ENCODE results near the gene RHOB.
"Not testable (repeated sequence)": the region's sequence is repeated elsewhere in the genome, so short reads cannot be mapped to it uniquely, and the experiment has no call there.

Gene RHOB

DNA sequence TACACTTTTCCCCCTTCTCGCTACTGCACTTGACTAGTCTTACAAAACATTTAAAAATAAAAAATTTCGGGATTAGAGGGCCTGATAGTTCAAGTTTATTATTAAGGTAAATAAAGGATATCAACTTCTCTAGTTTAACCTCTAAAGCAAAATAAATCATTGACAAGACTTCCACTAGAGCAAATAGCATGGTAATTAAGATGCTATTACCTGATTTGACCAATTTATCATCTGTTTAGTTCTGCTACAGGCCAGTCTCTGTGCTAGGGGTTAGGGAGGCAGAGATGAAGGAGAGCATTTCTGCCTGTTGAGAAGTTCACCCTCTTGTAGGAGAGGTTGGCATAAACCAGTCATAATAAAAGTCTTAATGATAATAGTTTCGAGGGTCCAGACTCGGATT, 34.0 kb downstream of the RHOB start:
- no peak for DNase-seq

DNA sequence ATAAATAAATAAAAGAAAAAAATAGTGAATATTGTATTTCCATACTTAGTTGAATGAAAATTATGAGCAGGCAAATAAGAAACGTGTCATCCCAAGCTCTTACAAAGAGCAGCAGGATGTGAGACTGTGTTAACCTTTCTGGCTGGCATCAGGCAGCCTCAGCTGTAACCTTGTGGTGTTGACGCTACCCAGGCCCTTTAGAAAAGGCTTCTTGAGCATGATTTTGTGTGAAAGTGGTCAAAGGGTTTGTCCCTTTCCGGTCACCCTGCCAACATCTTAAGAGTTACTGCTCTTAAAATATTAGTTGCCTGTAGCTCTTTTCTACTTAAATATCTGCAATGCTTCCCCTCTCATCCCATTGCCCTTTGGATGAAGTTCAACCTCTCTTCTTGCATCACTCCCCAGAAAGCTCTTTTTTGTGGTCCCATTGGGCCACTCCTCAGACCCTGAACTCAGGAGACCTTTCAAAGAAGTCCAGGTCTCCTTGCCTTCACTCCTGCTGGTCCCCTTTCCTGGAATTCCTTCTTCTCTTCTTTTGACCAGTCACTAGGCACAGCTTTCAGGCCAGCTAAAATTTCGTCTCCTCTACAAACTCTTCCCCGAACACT, 35.0 kb downstream of the RHOB start:
- DNase-seq, result no peak

DNA sequence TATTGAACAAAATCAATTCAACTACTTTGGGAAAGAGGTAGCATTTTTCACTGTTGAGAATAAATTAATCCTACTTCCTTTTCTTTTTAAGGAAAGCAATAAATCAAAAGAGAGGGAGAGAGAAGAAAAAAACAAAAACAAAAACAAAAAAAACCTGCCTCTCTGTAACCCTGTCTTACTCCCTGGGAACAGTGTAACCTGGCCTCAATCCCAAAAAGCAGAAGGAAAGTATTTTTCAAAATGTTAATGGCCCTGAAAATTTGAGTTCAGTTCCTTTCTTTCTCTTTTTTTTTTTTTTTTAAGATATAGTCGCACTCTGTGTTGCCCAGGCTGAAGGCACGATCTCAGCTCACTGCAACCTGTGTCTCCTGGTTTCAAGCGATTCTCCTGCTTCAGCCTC, 35.9 kb downstream of the RHOB start:
- DNase-seq, result no peak

DNA sequence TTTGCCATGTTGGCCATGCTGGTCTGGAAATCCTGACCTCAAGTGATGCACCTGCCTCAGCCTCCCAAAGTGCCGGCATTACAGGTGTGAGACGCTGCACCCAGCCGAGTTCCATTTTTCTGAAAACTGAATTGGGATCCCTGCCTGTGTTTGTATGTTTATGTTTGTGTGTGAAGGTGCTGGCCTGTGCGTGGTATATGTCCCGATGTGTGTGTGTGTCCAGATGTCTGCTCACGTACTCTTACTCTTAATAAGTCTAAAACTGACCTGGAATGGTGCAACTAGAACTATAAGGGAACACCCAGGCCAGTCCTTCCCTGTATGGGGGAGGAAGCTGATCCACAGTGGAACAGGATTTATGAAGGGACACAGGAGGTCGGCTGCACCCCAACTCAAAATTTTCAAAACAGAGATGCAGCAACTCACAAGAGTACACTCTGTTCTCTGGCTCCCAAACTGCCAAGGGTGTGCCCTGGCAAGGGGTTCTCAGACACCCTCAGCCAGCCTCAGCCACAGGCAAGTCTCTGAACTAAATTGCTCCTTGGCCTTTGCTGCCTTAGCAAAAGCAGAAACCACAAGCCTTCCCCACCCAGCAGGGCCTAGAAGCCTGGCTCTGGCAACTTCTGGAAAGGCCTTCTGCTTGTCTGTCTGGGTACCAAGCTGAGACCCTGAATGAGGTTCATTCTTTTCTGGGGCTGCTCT, 36.5 kb downstream of the RHOB start:
- DNase-seq, result no peak

DNA sequence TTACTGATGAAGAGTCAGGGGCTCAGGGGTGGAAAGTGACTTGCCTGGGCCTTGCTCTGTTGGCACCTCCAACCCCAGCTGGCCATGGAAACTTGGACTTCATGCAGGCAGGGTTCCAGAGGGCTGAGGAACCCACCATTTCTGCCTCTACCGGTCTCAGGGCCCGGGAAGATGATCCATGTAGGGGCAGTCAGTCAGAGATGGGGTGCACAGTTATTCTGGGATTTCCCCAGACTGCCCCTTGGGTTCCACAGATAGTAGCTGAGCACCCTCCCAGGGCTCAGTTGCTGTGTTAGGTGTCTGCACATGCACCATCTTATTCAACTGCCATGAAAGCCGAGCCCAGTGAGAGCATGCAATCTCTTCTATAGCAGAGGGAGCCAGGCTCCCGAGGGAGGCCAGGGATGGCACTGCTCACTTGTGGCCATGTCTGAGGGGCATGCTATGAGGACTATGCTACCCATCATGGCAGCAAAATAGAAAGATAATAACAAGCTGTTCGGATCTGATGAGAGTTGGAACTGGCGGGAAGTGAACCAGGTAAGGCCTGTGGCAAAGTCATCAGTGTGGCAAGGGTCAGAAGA, 37.3 kb downstream of the RHOB start:
- no peak for DNase-seq

DNA sequence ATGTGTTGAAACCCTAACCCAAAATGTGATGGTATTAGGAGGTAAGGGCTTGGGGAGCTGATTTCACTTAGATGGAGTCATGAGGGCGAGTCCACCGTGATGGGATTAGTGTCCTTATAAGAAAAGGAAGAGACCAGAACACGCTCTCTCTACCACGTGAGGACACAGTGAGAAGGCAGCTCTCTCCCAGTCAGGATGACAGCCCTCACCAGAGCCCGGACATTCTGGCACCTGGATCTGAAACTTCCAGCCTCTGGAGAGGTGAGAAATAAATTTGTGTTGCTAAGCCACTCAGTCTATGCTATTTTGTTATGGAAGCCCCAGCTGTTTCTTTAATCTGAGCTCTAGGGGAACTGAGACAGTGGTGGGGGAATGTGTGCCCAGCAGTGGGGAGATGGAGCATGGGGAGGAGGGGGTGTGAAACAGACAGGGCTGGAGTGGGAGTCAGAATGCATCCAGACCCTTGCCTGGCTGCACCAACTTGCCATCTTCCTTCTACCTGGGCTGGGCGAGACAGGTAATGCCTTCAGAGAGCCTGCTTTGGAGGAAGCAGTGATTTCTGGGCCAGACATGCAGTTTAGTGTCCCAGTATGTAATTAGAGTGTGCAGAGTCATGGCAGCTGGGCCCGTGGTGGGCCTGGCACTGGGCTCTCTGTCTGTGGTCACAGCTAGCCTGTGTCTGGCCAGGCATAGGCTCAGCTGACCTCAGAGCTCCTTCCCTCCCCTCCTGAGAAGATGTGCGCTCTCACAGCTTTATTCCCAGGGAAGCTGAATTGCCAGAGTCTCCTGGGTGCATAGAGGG, 38.1 kb downstream of the RHOB start:
- no peak for DNase-seq

DNA sequence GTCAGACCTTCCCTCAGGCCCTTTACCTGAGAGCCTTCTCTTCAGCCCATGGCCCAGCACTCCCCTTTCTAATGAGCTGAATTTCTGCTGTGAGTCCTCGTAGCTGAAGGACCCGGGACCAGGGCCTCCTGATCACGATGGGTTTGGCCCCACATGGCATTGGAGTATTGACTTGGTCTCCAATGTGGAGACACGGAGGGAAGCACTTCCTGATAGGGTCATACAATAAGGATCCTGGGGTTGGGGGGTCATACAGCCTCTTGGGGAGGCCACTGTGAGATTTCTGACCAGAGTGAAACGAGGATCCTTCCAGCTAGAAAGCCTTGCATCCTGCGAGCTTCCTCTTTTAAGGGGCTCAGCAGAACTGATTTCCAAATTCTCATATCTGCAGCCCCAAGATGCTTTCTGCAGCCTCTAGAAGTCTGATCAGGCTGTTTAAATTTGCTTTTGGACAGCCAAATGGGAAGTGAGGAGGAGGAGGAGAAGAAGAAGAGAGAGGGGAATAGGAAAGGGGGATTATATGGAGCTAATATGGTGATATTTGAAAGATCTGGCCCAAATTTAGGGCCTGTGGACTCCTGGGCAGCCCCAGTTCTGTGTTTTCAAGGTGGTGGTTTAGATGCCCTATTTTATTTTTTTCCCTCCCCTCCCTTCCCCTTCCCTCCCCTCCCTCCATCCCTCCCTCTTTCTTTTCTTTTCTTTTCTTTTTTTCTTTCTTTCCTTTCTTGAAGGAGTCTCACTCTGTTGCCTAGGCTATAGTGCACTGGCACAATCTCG, 38.9 kb downstream of the RHOB start:
- DNase-seq, result no peak

DNA sequence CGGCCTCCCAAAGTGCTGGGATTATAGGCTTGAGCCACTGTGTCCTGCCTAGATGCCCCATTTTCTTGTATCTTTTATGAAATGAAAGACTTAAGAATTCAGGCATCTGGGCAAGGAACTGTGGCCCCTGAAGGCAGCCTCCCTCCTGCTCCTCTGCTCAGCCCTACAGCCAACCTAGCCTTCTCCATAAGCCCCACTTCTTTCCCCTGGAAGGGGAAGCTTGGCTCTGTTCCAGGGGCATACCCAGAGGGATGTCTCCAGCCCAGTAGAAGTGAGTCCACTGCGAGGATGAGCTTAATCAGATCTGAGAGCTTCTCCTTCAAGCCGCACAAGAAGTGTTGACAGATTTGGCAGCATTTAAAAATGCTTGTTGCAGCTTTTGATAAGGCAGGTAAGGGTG, 39.7 kb downstream of the RHOB start:
- DNase-seq, result no peak

DNA sequence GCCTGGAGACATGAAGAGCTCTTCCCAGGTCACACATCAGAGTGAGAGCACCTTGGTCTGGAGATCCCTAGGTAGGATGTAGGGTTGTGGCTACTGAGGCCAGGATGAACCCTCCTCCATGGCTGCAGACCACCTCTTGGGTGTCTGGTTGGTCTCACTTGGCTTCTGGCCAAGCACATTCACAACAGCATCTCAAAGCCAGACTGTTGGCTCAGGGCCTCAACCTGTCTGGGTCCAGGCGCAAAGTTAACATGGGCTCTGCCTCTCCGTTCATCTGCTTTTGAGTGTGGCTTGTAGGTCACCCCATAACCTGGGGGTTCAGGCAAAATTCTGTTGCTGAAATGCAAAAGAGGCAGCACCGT, 40.1 kb downstream of the RHOB start:
- no peak for DNase-seq

DNA sequence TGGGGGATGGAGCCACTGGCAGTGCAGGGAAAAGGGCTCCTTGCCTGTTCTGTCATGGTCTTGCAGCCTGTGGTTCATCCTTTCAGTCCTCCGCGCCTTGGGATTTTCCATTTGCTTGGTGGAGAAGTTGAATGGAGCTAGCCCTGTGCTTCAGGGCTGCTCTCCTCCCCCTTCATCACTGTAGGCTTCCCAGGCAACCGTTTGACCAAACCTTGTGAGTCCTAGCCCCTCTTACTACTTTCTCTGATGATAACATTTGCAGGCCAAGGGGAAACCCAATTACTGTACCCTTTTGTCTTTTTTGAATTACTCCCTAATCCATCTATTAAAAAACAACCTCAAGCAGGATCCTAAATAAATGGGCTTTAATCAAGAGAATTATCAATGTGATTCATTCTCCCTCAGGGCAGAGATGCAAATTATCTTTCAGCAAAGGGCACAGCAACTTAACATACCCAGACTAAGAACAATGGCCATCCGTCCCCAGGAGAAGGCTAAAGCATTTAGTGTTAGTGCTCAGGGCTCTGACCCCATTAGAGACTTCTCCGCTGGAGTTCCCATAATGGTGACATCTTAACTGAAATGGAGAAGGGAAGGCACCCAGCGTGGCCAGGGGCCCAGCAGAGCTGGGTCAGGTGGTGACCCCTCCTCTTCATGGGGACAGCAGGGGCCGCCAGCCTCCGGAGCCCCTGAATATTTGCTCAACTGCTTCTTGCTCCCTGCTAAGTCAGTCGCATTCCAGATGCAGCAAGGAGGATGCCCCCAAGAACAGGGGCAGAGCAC, 40.7 kb downstream of the RHOB start:
- DNase-seq, result no peak

DNA sequence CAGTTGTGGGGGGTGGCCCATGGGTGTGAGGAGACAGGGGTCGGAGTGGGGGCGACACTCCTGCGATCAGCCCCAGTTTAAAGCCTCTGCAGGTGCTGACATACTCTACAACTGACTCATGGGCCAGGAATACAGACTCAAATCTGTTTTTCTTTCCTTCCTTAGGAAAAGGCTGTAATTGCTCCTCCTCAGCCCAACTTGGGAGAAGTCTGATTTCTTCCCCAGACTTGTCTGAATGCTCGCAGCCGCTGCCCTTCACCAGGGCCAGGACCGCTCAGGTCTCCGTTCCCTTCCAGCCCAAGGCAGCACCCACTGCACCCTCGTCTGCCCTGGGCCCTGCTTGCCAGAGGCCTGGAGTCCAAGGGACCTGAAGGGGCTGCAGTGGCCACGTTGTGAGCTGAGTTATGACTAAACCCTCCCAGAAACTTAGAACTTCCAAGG, 41.3 kb downstream of the RHOB start:
- no peak for DNase-seq

DNA sequence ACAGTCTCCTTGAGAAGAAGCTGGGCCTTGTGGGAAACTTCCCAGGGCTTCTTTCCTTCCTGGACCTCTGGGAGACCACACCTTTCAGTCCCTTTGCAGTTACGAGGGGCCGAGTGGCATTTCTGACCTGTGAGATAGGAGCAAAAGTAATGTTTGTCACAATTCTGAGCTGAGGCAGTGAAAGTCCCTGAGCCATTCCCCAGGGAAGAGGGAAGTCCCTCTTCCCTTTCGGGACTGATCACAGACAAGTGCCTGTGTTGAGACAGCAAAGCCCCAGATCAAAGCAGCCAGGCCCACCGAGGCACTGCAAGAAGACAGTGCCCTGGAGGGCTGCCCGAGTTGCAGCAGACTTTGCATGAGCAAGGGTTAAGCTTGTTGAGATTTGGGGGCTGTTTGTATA, 41.9 kb downstream of the RHOB start:
- no peak for DNase-seq

DNA sequence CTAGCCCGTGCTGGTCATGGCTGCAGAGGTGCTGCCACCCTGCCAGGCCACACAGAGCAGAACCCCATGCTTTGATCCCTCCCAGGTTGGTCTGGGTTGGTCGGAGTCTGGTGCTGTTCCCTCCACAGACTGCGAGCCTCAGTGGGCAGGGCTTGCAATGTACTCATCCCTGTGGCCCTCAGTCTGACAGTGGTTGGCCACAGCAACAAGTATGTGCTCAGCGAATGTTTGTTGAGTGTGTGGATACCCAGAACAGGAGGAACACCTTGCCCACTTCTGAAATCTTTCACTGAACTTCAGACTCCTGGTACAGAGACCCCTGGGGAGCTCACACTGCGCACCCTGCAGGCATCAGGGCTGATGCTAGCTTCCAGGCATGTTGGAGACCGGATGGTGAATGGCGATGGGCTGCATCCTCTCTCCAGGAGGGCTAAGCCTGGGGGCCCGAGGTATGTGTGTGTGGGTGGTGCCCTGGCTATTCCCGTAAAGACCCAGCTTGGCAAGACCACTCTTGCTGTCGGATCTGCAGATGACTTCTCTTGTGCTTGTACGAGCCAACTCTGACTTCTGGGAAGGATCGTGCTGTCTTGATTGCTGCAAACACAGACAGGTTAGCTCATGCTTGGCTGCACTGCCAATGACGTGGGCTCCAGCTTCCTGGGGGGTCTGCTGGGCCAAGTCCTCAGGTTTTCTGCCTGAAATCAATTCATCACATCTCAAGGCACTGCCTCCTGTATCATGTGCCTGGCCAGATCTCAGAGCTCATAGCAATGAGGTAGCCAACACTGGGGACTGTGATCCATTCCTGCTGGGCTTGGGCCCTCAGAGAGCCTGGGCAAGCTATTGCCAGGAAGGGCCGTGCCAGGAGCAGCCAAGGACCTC, 43.7 kb downstream of the RHOB start:
- no peak for DNase-seq

DNA sequence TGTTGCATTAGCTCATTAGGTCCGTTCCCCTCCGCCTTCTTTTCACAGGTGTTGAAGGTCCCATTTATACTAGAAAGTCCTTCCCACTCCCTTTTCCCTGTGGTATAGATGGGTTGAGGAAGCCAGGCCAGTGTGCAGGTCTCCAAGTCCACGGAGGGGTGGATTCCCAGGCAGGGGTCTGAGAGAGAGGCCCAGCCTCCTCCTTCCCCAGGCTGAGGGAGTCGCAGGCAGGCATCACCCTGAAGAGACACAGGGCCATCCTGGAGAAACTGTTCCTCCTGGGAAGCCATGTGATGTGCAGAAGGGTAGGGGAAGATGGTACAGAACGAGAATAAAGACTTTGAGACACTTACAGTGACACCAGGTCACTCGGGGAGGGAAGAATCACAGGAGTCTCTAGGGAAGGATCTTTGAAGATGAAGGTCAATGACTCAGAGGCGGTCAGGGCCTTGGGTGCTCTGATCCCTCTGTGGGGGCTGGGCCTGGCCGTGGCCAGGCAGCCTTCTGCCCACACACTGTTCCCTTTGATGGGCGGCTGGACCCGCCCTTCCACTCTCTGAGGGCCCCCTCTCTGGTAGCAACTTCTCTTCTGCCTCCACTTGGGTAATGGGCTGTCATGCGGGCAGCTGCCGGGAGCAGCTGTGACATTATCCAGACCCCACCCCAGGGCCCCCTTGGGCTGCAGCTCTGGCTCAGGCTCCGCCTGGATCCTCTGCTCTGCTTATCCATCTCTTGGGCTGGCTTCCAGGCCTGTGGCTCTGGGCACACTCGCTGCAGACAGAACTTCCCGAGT, 45.1 kb downstream of the RHOB start:
- no peak for DNase-seq

DNA sequence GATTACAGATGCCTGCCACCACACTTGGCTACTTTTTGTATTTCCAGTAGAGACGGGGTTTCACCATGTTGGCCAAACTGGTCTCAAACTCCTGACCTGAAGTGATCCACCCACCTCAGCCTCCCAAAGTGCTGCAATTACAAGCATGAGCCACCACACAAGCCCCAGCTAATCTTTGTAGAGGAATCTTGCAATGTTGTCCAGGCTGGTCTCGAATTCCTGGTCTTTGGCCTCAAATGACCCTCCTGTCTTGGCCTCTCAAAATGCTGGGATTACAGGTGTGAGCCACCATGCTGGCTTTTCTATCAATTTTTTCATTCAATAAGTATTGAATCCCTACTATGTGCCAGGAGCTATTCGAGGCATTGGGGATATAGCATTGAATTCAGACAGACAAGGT, 46.2 kb downstream of the RHOB start:
- DNase-seq, result not testable (repeated sequence)

DNA sequence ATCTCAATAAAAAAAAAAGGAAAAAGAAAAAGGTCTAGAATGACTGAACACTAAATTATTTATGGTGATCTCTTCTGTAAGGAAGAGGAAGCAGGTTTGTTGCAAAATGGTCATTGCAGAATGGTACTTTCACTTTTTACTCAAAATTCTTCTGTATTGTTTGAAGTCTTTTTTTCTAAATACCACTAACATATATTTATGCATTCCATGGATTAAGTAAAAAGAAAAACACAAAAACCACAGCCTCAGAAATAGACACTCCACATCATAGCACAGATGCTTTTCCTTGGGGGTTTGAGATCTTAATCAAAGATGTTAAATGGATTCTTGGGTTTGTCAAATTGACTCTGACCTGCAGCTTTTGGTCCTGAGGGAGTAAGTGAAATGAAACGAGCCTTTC, 47.4 kb downstream of the RHOB start:
- no peak for DNase-seq

DNA sequence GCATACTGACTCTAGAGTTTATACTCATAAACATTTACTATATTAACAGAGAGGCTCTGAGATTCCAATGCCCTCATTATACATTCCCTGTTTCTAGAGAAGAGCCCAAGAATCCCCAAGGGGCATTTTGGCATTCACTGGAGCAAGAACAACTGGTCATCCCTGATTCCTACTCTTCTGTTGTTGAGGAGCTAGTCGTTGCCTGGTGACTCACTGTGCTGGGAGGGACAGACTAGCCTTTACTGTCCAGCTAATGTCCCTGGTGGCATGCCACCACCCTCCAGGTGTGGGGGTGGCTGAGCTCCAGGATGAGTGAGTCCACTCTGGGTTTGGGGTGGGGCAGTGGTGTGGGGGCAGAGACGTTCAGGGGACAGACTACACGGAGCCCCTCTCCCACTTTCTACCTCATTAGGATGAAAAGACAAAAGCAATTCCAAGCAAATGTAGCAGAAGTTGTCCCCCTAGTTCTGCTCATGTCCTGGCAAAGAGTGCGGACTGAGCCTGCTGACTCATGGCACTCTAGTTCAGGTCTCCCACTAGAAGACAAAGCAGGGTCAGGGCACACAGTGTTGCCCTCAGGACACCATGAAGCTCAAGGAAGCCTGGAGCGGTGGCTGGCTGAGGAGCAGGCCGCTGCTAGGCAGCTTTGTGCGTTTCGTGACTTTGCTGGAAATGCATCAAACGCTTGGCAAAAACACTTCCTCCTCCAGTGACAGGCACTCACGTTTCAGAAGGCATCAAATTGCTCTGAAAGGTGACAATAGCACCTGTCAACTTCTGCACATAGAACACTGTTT, 49.4 kb downstream of the RHOB start:
- DNase-seq, result no peak

DNA sequence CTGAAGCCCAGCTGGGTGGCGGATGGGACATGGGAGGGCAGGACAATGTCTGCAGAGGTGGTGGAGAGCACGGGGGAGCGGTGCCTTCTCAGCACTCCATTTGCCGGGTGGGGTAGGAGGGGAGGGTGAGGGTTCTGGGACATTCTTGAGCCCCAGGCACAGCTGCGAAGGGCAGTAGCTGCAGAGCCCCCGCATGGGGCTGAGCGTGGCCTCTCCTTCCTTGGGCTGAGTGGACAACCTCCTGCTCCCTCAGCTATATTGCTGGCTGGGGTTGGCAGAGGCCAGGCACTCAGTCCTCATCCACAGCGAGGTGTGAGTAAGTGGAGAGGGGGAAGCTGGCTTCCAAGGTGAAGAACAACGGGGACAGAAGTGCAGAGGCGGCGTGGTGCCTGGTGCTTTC, 50.1 kb downstream of the RHOB start:
- no peak for DNase-seq
